ENCODE results near the gene SPRED3. TPM values are rescaled to one million over a fixed set of nuclear protein-coding genes. Genes with fewer than 3 reads are reported as not detected.

Gene SPRED3
- total RNA-seq, 1 experiment from 2014 or later = 5.6 TPM

GRCh38 chr19:38384209-38385027 is 4.1 kb upstream of the SPRED3 start:
- H3K27ac Mint-ChIP-seq (ENCODE audit: low read depth, unreplicated experiment) = no peak overlapping the region
- CTCF ChIA-PET = interaction anchor here (0.5 to 1.5 kb wide), 5 partner anchors 8 to 250 kb away, joined by 3 to 6 read pairs (median 3); partner anchors contain the start of gene FAM98C
- no peak overlapping the region for H3K4me3 Mint-ChIP-seq (ENCODE audit: unreplicated experiment)
- no peaks in the 10 kb centered on the region for H3K9me3 Mint-ChIP-seq (ENCODE audit: unreplicated experiment)
- TF ChIP-seq CTCF (IDR thresholded peaks at IDR 0.05; ENCODE audit: unreplicated experiment) = peak; percentile 9
- peaks cover 48% of the 10 kb centered on the region for H3K36me3 Mint-ChIP-seq (ENCODE audit: insufficient read depth, unreplicated experiment)
- no peaks in the 10 kb centered on the region for H3K27me3 Mint-ChIP-seq (ENCODE audit: insufficient read depth, unreplicated experiment)
- no TSS peak for BruUV-seq (replicated peaks)
- H3K4me1 Mint-ChIP-seq (ENCODE audit: insufficient read depth, unreplicated experiment) = peaks cover 8% of the 10 kb centered on the region
- no peak for DNase-seq (ENCODE audit: unreplicated experiment)
- intact Hi-C loops (cut with micrococcal nuclease) = no loop called here
- POLR2A ChIA-PET = interaction anchor here (1.0 to 1.7 kb wide), 2 partner anchors 9 to 10 kb away, joined by 5 to 6 read pairs; partner anchors contain the start of gene PSMD8

- H3K4me1 Mint-ChIP-seq (ENCODE audit: insufficient read depth, unreplicated experiment) = peaks cover 16% of the 10 kb centered on the region
- CTCF ChIA-PET = interaction anchor here (0.5 to 1.5 kb wide), 4 partner anchors 18 to 155 kb away, joined by 3 to 6 read pairs (median 4); partner anchors contain the start of gene FAM98C
Measured at GRCh38 chr19:38385057-38385803, 3.3 kb upstream of the SPRED3 start.

GRCh38 chr19:38385804-38386257 is 2.7 kb upstream of the SPRED3 start:
- no peak overlapping the region for H3K27ac Mint-ChIP-seq (ENCODE audit: low read depth, unreplicated experiment)
- H3K9me3 Mint-ChIP-seq (ENCODE audit: unreplicated experiment) = no peaks in the 10 kb centered on the region
- peaks cover 16% of the 10 kb centered on the region for H3K4me1 Mint-ChIP-seq (ENCODE audit: insufficient read depth, unreplicated experiment)
- ChIA-PET CTCF (interaction anchor here (0.5 kb wide), 1 partner anchor 145 kb away, joined by 3 read pairs; no protein-coding TSS in a partner anchor), POLR2A (interaction anchor here (1.7 kb wide), 1 partner anchor 10 kb away, joined by 5 read pairs; no protein-coding TSS in a partner anchor)
- intact Hi-C loops (cut with micrococcal nuclease) = no loop called here
- BruUV-seq (replicated peaks) = no TSS peak
- peaks cover 35% of the 10 kb centered on the region for H3K36me3 Mint-ChIP-seq (ENCODE audit: insufficient read depth, unreplicated experiment)
- H3K27me3 Mint-ChIP-seq (ENCODE audit: insufficient read depth, unreplicated experiment) = no peaks in the 10 kb centered on the region
- TF ChIP-seq CTCF (IDR thresholded peaks at IDR 0.05; ENCODE audit: unreplicated experiment) = no peak
- H3K4me3 Mint-ChIP-seq (ENCODE audit: unreplicated experiment) = no peak overlapping the region
- no peak for DNase-seq (ENCODE audit: unreplicated experiment)

More at GRCh38 chr19:38385057-38385803, 3.3 kb upstream of the SPRED3 start:
- Mint-ChIP-seq H3K27me3 (ENCODE audit: insufficient read depth, unreplicated experiment) (no peaks in the 10 kb centered on the region), H3K27ac (ENCODE audit: low read depth, unreplicated experiment) (no peak overlapping the region), H3K4me3 (ENCODE audit: unreplicated experiment) (no peak overlapping the region), H3K9me3 (ENCODE audit: unreplicated experiment) (no peaks in the 10 kb centered on the region), H3K36me3 (ENCODE audit: insufficient read depth, unreplicated experiment) (peaks cover 40% of the 10 kb centered on the region)
- DNase-seq (ENCODE audit: unreplicated experiment) = no peak
- no TSS peak for BruUV-seq (replicated peaks)
- POLR2A ChIA-PET = interaction anchor here (1.7 kb wide), 1 partner anchor 9 kb away, joined by 5 read pairs; no protein-coding TSS in a partner anchor
- no peak for TF ChIP-seq CTCF (IDR thresholded peaks at IDR 0.05; ENCODE audit: unreplicated experiment)
- intact Hi-C loops (cut with micrococcal nuclease) = no loop called here

Data from MCF 10A (cell line).